ENCODE measurements around the gene PRXL2A.

GRCh38 chr10:80433134-80433533, 24.8 kb downstream of the PRXL2A start:
- TF ChIP-seq, protein P1, sequence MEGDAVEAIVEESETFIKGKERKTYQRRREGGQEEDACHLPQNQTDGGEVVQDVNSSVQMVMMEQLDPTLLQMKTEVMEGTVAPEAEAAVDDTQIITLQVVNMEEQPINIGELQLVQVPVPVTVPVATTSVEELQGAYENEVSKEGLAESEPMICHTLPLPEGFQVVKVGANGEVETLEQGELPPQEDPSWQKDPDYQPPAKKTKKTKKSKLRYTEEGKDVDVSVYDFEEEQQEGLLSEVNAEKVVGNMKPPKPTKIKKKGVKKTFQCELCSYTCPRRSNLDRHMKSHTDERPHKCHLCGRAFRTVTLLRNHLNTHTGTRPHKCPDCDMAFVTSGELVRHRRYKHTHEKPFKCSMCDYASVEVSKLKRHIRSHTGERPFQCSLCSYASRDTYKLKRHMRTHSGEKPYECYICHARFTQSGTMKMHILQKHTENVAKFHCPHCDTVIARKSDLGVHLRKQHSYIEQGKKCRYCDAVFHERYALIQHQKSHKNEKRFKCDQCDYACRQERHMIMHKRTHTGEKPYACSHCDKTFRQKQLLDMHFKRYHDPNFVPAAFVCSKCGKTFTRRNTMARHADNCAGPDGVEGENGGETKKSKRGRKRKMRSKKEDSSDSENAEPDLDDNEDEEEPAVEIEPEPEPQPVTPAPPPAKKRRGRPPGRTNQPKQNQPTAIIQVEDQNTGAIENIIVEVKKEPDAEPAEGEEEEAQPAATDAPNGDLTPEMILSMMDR (IDR thresholded peaks at IDR 0.05): no peak
- no peak for TF ChIP-seq POLR2AphosphoS5 (IDR thresholded peaks at IDR 0.05)
